DMS53 (cell line): ENCODE measurements around the gene MATCAP1.

Experiments
- DNase-seq: peaks from one replicate; lab custom pipeline; 2025; lab: John Stamatoyannopoulos, UW

Gene MATCAP1

DNA sequence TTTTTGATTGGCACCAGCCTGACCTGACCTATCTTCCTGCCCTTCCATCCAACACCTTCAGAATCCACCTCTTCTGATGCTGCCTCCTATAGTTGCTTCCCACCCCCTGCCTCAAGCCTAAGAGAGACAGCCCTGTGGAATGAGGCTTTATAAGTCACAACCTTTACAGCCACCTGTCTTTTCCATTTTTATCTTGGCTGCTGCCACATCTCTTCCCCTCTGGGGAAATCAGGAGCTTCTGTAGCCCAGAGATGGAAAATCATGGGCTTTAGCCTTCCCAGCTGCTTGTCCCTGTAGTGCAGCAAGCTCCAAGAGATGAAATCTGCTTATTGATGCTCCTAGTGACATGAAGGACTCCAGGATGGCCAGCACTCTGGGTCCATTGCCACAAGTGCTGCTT lies 55.3 kb downstream of the MATCAP1 start:
- no peak for DNase-seq
